Vagina (tissue), 2 donors: ENCODE data around the gene C6orf15. TPM values are rescaled to one million over a fixed set of nuclear protein-coding genes. Genes with fewer than 3 reads are reported as not detected.

Source experiments
- DNase-seq, 2 donors: peaks; one replicate each; pipeline ENCODE4 v3.0.0-alpha.2; 2017; ENCODE audit errors: extremely low spot score in 2 of 2
- H3K27ac ChIP-seq: fragments of 200-600 bp; sonication (generic); one replicate; pipeline ENCODE4 v1.5.1; 2019
- H3K27me3 ChIP-seq: fragments of 200-600 bp; sonication (generic); one replicate; pipeline ENCODE4 v1.5.1; 2019
- H3K36me3 ChIP-seq, 2 donors: fragments of 200-600 bp; sonication (generic); one replicate each; pipeline ENCODE4 v1.5.1; 2017 to 2019
- H3K4me1 ChIP-seq: fragments of 200-600 bp; sonication (generic); one replicate; pipeline ENCODE4 v1.5.1; 2019
- H3K4me3 ChIP-seq, 2 donors: fragments of 200-600 bp; sonication (generic); 1 replicate in 1 of 2; 2 replicates in 1 of 2; pipeline ENCODE4 v1.5.1; 2016 to 2019
- H3K9me3 ChIP-seq: fragments of 200-600 bp; sonication (generic); one replicate; pipeline ENCODE4 v1.5.1; 2019
- POLR2A ChIP-seq, 2 donors: fragments of 450-650 bp; IDR thresholded peaks; one replicate each; pipeline ENCODE4 v1.6.1; 2017; ENCODE audit warnings: antibody characterized with exemption in 2 of 2, mild to moderate bottlenecking in 2 of 2, moderate library complexity in 2 of 2
- POLR2AphosphoS5 ChIP-seq, 2 donors: sonication (generic); formaldehyde crosslinking; IDR thresholded peaks; one replicate each; pipeline ENCODE4 v1.9.0; 2017; ENCODE audit warnings: antibody characterized with exemption in 2 of 2, mild to moderate bottlenecking in 2 of 2, low read depth in 1 of 2; ENCODE audit not compliant: insufficient read depth in 1 of 2
- intact Hi-C: fragments of 100-400 bp; cut with DNase I; formaldehyde crosslinking; loops from one replicate; pipeline ENCODE4 v1.15.1; 2023
- small RNA-seq: library from RNA; depleted of rRNA; stranded (forward); fragments of <200 nt; gene quantifications from one replicate; pipeline ENCODE3, GENCODE V24; 2016
- total RNA-seq: library from RNA; depleted of rRNA; stranded (reverse); fragments of >200 nt; gene quantifications from one replicate; pipeline ENCODE4 v1.2.3, GENCODE V29; 2016
- TF ChIP-seq, protein P1 (sequence below), 3 experiments: fragments of 450-650 bp in 2 of 3; fragments of 200-600 bp in 1 of 3; sonication (generic) in 1 of 3; IDR thresholded peaks; one replicate each; pipeline ENCODE4 v1.5.1; 2017 to 2019; ENCODE audit warnings: antibody characterized with exemption in 3 of 3, mild to moderate bottlenecking in 2 of 3, moderate library complexity in 2 of 3

The C6orf15 gene
- total RNA-seq, 1 donor from 2014 or later, result not detected

DNA sequence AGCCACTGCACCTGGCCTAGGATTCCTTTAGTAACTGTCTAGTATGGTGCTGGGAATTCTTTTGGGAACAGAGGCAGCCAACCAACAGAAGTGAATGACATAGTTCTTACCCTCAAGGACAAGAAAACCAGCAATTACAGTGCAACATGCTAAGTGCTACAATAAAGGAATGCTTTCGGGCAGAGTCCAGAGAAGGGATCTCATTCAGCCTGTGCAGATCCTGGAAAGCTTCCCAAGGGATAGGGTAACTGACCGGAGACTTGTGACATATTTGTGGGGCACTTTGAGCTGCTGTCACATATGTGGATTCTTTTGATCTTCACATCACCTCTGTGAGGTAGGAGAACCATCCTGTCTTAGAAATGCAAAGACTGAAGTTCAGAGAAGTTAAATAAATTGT, 46.8 kb downstream of the C6orf15 start:
- Histone ChIP-seq H3K27ac (no peak overlapping the region), H3K36me3 (no peaks in the 10 kb centered on the region), H3K9me3 (no peaks in the 10 kb centered on the region), H3K27me3 (no peaks in the 10 kb centered on the region), H3K4me1 (no peaks in the 10 kb centered on the region), H3K4me3 (no peak overlapping the region)
- no peak for DNase-seq
- TF ChIP-seq POLR2AphosphoS5 (IDR thresholded peaks at IDR 0.05; ENCODE audit: insufficient read depth in 1 of 2, low read depth in 1 of 2) (no peak), POLR2A (IDR thresholded peaks at IDR 0.05) (no peak)
- TF ChIP-seq, protein P1, sequence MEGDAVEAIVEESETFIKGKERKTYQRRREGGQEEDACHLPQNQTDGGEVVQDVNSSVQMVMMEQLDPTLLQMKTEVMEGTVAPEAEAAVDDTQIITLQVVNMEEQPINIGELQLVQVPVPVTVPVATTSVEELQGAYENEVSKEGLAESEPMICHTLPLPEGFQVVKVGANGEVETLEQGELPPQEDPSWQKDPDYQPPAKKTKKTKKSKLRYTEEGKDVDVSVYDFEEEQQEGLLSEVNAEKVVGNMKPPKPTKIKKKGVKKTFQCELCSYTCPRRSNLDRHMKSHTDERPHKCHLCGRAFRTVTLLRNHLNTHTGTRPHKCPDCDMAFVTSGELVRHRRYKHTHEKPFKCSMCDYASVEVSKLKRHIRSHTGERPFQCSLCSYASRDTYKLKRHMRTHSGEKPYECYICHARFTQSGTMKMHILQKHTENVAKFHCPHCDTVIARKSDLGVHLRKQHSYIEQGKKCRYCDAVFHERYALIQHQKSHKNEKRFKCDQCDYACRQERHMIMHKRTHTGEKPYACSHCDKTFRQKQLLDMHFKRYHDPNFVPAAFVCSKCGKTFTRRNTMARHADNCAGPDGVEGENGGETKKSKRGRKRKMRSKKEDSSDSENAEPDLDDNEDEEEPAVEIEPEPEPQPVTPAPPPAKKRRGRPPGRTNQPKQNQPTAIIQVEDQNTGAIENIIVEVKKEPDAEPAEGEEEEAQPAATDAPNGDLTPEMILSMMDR (IDR thresholded peaks at IDR 0.05), result no peak
- intact Hi-C loops, result loop anchor here (5.0 kb wide), 1 partner anchor 143 kb away; no protein-coding TSS in a partner anchor

DNA sequence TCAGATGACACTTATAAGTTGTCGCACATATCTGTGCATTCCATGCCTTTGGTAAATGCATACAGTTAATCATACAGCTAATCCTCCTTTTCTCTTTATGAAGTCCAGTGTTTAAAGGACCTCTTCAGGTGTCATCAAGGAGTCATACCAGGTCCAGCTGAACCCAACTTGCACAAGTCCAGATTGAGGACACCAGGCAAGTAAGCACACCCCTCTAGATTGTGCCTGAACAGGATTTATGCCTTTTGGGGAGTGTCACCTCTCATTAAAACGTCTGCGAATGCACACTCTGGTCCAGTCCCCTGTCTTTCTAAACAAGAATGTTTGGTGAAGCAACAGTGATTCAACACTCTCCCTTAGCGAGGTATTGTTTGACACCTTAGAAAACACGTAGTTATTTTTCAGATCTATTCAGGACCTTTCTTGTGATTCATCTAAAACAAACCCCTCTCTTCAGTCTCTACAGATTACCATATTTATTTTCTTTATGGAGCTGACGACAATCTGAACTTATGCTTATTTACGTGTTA, 48.4 kb downstream of the C6orf15 start:
- Histone ChIP-seq H3K27ac (no peak overlapping the region), H3K4me1 (no peaks in the 10 kb centered on the region)

More for the DNA sequence above, 48.4 kb downstream of the C6orf15 start:
- no peaks in the 10 kb centered on the region for H3K27me3 ChIP-seq
- no peak for TF ChIP-seq POLR2AphosphoS5 (IDR thresholded peaks at IDR 0.05; ENCODE audit: insufficient read depth in 1 of 2, low read depth in 1 of 2)
- TF ChIP-seq, protein P1 (IDR thresholded peaks at IDR 0.05), result no peak
- no peak for TF ChIP-seq POLR2A (IDR thresholded peaks at IDR 0.05)
- no peaks in the 10 kb centered on the region for H3K9me3 ChIP-seq
- intact Hi-C loops, result no loop called here
- no peak for DNase-seq
- no peaks in the 10 kb centered on the region for H3K36me3 ChIP-seq
- H3K4me3 ChIP-seq, result no peak overlapping the region

Small RNA genes within 50 kb of the gene (small RNA-seq; reads per million reads assigned to genes)
- gene POLR2LP1 (not detected), gene RNU6-1133P (not detected)

Other genes with a start within 250 kb of the C6orf15 start
- 71.5 TPM for gene DDR1, start 228.1 kb downstream of the C6orf15 start, total RNA-seq
- 16.7 TPM for gene GTF2H4, start 204.4 kb downstream of the C6orf15 start, total RNA-seq
- 18.9 TPM for gene VARS2, start 198.3 kb downstream of the C6orf15 start, total RNA-seq
- gene SFTA2, start 180.4 kb downstream of the C6orf15 start, total RNA-seq, result not detected
- 0.49 TPM for gene MUCL3, start 171.6 kb downstream of the C6orf15 start, total RNA-seq
- gene MUC21, start 128.9 kb downstream of the C6orf15 start, total RNA-seq, result 207 TPM
- gene MUC22, start 102.1 kb downstream of the C6orf15 start, total RNA-seq, result 2.9 TPM
- 9.6 TPM for gene PSORS1C1, start 2.2 kb upstream of the C6orf15 start, total RNA-seq
- 1.5 TPM for gene CDSN, start 7.9 kb upstream of the C6orf15 start, total RNA-seq
- not detected for gene PSORS1C2, start 26.5 kb upstream of the C6orf15 start, total RNA-seq
- gene CCHCR1, start 45.2 kb upstream of the C6orf15 start, total RNA-seq, result 21.9 TPM
- gene TCF19, start 46.0 kb upstream of the C6orf15 start, total RNA-seq, result 8.8 TPM
- gene POU5F1, start 58.1 kb upstream of the C6orf15 start, total RNA-seq, result 0.98 TPM
- 639 TPM for gene HLA-C, start 159.5 kb upstream of the C6orf15 start, total RNA-seq
- gene HLA-B, start 244.6 kb upstream of the C6orf15 start, total RNA-seq, result 921 TPM